ENCODE measurements around the gene HIPK1.
"Not testable (repeated sequence)": the region's sequence is repeated elsewhere in the genome, so short reads cannot be mapped to it uniquely, and the experiment has no call there.

HIPK1 gene

DNA sequence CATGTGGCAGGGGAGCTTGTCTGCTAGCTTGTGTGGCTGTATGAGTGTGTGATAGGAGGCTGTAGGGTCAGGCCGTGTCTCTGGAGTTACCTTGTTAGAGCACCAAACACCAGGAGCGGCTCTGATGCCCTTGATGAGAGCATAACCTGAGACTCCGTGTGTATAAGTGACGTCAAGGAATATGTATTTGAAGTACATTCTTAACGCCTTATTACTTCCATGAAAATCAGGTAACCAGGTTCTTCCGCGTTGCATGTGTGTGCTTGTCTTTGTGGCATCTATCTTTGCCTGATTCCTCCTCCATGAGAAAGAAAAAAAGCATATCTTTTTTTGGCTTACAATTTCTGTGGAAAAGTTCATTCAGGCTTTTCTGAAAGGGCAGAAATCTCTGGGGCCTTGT, 54.7 kb downstream of the HIPK1 start:
- DNase-seq, result peak; percentile 7

DNA sequence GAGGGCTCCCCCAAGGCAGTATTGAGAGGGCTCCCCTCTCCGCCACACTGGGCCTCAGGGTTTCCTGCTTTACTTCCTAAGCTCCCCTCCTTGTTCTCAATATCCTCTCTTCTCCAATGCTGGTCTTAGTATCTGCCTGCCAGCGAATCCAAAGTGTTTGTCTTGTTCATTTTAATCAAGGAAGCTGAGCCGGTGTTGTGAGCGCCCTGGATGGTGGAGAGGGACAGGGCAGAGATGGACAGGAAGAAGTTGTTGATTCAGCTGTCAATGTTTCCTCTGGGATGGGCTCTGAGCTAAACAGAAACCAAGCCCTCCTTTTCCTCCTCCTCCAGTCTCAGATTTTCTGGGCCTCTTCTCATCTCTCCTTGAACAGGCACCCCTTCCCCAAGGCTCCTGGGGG, 55.6 kb downstream of the HIPK1 start:
- peak; percentile 76 for DNase-seq

DNA sequence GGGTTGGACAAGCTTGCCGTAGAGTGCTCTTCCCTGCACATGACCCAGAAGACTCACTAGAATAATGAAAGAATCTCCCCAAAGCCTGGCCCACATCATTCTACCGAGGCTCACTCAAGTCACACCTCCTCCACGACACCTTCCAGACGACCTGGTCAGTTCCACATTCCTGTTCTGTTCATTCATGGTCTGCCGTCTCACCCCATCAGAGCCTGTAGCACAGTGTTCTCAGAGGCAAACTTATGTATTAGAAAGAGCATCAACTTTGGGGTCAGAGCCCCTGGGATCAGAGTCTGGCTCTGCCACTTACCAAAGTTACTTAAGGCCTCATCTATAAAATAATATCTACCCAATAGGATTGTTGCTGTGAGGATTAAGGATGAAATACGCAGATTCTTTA, 57.7 kb downstream of the HIPK1 start:
- DNase-seq, result no peak

DNA sequence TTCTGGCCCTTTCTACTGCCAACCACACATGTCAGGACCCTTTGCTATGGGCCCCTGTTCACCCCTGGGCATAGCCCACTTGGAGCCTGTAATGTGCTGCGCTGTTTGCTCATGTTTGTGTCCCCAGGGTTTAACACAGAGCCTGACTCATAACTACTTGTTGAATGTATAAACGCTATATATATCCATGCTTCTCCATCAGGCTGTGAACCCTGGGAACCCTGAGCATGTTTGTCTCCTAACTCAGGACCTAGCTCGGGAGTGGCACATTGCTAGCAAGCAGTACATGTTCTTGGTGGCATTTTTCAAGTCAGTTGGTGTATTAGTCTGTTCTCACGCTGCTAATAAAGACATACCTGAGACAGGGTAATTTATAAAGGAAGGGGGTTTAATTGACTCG, 58.1 kb downstream of the HIPK1 start:
- DNase-seq, result no peak

DNA sequence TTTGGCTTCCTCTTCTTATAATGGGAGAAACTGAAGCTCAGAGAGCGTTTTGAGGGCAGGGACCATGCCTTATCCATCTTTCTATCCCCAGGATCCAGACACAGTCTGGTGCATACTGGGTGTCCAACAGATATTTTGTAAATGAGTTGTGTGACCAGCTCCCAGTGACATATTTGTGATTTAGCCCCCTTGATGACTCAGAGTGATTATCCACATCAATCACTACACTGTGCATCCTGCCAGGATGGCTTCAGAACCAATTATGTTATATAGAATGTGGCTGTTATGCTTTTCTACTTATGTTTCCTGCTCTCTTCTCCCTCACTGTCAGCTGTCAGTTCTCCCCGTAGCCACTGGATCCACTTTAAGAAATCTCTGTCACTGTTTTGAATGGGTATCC, 61.4 kb downstream of the HIPK1 start:
- no peak for DNase-seq

DNA sequence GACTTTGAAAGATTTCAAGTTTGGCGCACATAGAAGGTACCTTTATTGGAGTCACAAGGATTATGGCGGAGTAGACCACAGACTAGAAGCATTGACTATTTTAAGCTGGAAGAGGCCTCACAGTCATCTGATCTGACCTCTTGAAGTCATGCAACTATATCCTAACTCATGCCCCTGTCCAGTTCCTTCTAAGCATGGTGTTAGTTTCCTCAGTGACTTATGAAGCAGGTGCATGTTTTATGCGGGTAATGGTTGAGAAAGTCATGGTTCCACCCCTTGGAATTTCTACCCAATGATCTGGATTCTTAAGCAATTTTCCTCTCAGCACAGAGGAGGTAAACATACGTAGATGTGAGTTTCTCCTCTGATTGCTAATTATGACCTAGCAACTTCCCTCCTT, 61.8 kb downstream of the HIPK1 start:
- no peak for DNase-seq

DNA sequence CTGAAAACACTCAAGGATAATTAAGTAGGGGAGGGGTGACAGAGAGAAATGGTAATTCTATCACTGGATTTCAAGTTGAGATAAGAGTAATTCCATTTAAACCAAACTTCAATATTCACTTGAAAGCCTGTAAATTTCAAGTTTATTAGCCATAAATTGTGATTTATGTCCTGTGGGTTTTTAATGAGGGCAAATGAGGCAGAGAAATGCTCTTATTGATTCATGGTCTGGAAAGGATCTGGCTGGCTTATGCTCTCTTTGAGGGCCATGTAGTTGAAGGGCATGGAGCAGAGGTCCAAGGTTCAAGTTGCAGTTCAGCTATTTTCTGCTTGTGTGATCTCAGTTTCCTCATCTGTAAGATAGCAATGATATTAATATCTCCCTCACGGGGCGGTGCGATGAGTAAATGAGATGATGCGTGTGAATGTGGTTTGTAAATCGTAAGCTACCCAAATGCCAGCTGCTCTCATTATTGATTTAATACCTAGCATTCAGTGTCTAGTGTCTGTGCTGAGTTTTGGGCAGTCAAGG, 62.4 kb downstream of the HIPK1 start:
- no peak for DNase-seq

DNA sequence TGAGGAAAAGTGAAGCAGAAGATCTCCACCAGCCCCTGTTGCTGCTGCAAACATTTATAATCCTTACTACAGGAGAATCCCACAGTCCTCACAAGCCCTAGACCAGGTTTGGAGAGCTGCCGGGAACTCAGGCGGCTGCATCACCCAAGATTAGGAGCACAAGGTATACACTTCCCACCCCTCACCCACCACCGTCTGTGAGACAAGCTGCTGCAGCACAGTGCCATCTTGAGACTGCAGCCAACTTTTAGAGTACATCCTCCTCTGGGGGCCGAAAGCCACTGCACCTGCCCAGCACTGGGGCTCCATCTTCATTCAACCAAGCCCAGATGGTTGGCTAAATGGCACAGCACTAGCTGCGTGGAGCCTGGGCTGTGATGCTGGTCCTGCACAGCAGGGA, 63.9 kb downstream of the HIPK1 start:
- no peak for DNase-seq

DNA sequence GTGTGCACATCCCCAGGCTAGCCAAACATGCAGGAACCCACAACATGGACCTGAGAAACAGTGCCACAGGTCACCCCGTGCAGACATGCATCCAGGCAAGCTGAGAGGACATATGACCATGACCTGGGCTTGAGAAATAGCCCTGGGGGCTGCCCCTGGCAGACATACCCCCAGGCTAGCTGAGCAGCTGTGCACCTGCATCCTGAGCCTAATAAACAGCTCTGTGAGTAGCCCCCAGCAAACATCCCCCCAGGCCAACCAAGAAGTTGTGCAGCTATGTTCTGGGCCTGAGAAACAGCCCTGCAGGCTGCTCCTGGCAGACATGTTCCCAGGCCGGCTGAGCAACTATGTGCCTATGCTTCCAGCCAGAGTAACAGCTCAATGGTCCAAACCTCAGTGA, 64.6 kb downstream of the HIPK1 start:
- DNase-seq, result no peak

DNA sequence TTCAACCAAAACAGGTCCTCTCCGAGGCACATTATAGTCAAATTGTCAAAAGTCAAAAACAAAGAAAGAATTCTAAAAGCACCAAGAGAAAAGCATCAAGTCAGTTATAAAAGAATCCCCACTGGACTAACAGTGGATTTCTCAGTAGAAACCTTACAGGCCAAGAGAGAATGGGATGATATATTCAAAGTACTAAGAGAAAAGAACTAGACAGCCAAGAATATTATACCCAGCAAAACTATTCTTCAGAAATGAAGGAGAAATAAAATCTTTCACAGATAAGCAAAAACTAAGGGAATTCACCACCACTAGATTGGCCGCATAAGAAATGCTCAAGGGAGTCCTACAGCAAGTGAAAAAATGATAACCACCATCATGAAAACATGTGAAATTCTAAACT, 66.3 kb downstream of the HIPK1 start:
- no peak for DNase-seq

DNA sequence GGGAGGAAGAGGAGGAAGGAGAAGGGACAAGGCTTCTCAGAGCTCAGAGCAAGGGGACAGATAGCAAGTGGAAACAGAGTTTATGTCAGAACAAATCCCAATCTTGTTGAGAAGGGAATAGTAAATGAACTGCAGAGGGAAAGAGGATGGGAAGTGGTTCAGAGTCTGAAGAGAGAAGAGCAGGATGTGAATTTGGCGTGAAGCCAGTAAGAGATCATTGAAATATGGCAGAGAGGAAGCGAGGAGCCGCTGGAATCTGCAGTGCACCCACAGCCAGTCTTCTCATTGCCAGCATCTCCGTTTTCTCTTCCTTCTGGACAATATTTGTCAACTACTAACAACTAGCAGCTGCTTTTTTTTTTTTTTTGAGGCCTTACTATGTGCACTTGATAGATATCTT, 69.2 kb downstream of the HIPK1 start:
- peak; percentile 68 for DNase-seq

DNA sequence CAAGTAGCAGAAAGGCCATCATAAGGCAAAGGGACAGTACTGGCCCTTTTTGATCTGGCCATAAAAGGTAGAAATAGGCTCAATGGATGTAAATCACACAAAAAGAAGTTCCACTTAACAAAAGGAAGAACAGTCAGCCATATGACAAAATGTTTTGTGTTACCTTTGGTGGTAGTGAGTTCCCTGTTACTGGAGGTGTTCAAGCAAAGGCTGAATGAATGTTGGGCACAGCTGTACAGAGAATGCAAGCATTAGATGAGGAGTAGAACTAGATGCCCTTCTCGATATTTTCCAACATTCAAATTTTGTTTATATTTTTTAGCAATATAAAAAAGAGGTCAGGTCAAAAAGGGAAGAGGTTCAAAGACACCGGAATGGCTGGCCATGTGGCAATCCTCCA, 70.1 kb downstream of the HIPK1 start:
- DNase-seq, result no peak

DNA sequence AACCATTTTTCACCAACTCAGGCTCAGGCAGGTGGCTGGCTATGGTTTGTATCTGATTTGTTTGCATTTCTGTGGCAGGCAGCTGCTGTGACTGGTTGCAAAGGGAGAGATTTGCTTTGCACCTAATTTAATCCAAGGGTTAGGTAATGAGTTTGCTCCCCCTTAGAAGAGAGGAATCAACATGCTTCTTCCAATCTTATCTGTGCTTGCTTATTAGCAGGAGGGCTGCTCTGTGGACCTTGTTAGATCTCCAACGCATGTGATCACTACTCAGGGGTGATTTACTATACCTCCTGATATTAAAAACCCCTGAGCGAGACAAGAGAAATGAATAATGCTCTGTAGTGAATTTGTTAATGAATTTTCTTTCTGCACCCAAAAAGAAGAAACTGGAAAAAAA, 70.7 kb downstream of the HIPK1 start:
- DNase-seq, result peak; percentile 21

DNA sequence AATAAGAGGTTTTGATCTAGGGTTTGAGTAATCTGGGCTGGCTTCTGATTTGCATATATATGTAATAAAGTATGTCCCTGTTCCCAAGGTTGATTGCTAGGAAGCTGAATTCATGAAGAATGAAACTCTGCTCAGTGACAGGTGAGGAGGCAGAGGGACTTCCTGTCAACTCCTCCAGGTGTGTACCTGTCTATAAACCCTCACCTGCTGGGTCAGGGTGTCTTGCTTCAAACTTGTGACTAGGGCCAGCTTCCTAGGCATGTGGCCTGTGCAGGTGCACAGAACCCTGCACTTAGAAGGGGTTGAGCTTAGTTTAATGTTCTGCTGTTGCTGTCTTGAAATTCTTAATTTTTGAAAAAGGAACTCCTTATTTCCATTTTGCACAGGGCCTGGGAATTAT, 71.3 kb downstream of the HIPK1 start:
- peak; percentile 26 for DNase-seq

DNA sequence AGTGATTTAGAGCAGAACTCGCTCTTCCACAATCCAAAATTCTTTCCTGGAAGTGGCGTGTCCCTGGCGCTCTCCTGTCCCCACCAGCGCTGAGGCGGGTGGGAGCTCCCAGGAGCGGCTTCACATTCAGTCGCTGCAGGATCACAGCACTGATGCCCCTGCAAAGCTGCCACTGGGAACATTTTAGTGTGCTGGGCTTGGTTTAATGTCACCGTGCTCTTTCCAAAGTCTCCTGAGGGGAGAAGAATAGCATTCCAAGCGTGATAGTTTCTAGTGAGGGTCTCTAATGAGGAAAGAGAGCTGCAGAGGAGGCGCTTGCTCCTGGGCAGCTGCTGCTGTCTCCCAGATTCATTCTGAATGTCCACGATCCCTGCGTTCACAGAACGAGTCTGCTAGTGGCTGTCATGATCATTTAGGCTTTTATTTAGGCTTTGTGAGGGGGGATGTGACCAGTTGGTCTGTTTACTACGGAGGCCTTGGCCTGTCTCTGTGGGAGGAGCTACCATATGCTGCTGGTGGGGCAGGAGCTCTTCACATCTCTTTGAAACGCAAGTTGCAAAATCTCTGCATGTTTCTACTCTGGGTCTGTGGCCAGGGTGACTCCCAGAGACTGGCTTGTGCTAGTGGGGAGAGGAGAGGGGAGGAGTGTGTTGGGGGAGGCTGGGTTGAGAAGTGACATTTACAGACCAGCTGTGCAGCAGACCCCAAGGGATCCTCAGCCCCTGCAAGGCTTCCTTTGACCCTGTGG, 73.5 kb downstream of the HIPK1 start:
- no peak for DNase-seq

DNA sequence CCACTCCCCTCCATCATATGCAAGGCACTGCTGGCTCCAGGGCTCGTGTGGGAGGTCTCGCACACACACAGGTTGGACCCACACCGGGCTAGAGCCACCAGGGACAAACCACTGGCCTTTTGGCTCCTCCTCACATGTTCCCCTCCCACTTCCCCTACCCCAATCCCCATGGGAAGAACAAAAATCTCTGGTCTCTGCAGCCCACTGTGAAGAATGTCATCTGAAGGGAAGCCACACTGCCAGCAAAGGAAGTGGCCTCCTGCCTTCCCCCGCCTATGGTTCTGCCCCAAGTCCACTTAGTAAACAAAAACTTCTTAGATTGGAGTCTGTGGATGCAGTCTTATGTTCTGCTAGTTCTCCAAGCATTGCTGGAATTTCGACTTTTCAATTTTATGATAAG, 74.3 kb downstream of the HIPK1 start:
- DNase-seq, result no peak

DNA sequence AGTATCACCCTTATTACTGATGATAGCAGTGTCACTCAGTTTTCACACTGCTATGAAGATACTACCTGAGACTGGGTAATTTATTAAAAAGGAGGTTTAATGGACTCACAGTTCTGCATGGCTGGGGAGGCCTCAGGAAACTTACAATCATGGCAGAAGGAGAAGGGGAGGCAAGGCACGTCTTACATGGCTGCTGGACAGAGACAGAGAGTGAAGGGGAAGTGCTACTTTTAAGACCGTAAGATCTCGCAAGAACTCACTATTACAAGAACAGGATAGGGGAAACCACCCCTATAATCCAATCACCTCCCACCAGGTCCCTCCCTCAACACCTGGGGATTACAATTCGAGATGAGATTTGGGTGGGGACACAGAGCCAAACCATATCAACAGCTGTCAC, 77.7 kb downstream of the HIPK1 start:
- DNase-seq, result not testable (repeated sequence)

DNA sequence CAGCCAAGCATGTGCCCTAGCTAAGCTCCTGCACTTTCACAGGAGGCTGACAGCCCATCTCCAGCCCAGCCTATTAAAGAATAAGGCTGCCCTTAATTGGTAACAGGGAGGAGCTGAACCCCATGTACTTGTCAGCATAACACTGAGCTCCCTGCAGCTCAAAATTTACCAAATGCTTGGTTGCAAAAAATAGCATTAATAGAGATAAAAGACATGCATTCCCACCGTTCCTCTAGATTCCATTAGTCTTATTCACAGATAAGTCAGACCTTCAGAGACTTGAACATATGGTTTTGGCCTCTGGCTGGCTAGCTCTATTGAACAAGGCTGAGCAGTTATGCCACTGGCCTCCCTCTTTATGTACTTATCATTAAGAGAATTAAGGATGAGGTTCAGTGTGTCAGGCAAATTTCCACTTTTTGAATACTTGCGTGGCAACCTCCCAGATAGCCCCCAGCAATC, 79.4 kb downstream of the HIPK1 start:
- no peak for DNase-seq

DNA sequence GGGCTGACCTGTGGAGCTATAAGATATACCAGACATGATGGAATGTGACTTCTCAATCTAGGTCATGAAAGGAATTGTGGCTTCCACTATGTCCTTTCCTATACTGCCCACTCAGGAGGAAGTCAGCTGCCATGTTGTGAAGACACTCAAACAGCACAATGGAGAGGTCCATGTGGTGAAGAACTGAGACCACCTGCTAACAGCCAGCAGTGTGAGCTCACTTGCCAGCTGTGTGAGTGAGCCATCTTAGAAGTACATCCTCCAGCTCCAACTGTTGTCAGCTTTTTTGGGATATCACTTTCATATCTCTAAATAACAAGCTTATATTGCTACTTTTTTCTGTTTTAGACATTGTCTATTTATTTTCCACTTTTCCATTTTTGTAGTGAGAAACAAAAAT, 79.9 kb downstream of the HIPK1 start:
- no peak for DNase-seq

DNA sequence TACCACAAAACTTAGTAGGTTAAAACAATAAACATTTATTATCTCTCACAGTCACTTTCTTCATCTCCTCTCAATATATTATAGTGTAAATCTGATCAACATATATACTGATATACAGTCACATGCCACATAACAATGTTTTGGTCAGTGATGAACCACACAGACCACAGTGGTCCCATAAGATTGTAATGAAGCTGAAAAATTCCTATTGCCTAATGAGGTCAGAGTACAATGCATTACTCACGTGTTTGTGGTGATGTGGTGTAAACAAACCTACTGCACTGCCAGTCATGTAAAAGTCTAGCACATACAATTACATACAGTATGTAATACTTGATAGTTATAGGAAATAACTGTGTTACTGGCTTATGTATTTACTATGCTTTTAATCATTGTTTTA, 80.3 kb downstream of the HIPK1 start:
- DNase-seq, result no peak

DNA sequence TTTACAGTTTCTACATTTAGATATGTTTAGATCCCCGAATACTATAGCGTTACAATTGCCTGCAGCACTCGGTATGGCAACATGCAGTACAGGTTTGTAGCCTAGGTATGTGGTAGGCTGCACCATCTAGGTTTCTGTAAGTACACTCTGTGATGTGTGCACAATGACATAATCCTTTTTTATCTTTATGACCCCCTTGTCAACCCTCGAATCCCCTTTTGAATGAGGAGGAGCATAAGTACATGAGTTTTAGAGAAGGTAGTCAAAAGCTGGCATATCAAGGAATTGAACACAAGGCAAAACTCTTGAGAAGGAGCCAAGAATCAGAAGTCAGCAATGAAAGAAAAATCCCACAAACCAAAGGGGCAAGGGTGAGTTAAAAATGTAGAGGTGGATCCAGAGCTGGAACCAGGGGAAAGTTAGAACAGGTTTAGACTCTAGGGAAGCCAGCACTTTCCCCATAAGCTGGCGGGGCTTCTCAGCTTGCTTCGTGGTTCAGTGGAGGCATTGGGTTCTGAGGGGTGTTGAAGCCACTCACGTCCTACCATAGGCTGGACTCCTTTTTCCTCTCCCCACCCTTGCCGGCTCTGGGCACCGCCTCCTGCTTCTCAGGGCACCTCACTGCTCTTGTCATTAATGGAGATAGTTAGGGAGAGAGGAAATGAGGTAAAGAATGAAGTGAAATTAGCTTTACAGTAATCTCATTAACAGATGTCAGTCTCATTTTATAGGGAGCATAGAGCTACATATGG, 81.5 kb downstream of the HIPK1 start:
- DNase-seq, result no peak

DNA sequence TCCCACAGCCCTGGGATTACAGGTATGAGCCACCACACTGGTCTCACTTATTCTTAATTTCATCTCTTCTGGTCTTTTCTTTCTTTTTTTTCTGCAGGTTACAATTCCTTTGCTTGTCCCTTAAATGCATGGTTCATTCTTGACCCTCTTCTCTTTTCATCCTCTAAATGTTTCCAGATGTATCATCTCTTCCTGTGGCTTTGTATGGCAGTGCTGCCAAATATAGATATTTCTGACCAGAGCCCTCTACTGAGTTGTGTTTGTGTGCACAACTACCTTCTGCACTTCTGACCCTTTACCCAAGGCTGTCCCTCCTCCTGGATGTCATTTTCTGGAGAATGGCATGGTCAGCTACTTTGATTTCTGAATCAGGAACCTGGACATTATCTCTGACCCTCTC, 82.7 kb downstream of the HIPK1 start:
- DNase-seq, result no peak

DNA sequence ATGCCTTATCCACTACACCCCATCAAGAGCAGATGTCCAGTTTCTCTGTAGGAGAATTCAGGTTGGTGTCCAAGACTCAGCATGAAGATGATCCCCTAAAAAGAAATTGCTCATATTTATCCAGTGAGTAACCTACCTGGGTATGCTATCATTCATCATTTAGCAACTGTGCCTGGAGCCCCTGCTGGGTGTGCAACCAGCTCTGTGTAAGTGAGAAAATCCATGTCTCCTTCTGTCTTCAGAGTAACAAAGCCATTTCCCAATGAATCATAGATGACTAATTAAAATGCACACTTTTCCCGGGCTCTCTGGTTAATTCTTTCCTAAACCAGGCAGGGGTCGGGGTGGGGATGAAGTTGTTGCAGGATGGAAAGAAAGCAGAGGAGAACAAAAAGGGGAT, 86.0 kb downstream of the HIPK1 start:
- no peak for DNase-seq

DNA sequence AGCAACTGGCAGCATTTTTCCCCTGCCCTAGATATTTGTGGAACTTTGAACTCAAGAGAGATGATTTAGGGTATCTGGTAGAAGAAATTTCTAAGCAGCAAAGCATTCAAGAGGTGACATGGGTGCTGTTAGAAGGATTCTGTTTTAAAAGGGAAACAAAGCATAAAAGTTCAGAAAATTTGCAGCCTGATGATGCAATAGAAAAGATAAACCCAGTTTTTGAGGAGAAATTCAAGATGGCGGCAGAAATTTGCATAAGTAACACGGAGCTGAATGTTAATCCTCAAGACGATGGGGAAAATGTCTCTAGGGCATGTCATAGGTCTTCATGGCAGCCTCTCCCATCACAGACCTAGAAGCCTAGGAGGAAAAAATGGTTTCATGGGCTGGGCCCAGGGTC, 90.6 kb downstream of the HIPK1 start:
- not testable (repeated sequence) for DNase-seq
